Cerebellar cortex (tissue), 1 donor: ENCODE measurements around the gene GSTT4.
"Not testable (repeated sequence)": the region's sequence is repeated elsewhere in the genome, so short reads cannot be mapped to it uniquely, and the experiment has no call there.

Source experiments
- DNase-seq: peaks from one replicate; pipeline ENCODE4 v3.0.0-alpha.2; 2015; ENCODE audit warnings: low spot score

Gene GSTT4

GRCh38 chr22:23989583-23990244, 15.5 kb downstream of the GSTT4 start:
- DNase-seq, result not testable (repeated sequence)

DNA sequence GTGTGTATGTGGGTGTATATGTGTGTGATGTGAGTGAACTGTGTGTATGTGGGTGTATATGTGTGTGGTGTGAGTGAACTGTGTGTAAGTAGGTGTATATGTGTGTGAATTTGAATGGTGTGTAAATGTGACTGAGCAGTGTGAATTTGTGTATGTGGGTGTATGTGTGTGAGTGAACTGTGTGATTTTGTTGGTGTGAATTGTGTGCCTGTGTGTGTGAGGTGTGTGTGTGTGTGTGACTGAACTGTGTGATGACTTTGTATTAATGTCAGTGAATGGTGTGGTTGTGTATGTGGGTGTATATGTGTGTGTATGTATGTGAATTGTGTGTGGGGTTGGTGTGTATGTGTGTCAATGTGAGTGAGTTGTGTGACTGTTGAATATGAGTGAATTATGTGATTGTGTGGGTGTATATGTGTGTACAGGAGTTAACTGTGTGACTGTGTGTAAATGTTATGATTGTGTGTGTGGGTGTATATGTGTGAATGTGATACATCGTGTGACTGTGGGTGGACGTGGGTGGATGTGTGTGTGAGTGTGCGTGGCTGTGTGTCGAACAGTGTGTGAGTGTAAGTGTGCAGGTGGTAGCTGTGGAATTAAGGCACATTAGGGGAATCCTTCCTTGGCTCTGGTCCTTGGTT, 18.6 kb downstream of the GSTT4 start:
- not testable (repeated sequence) for DNase-seq

DNA sequence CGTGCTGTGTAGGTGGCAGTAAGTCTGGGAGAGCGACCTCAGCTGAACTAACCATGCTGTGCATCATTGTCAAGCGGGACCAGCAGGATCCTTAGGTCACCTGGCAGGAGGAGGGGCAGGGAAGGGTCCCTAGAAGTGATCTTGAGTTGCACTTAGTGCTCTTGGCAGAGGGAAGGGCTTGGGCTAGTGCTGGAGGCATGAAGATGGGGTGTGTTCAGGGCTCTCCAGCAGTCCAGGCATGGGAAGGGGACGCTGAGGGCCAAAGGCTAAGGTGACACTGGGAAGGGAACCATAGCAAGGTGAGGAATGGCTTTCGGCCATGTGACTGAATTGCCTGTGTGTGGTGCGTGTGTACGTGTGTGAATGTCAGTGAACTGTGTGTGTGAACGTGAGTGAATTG, 19.2 kb downstream of the GSTT4 start:
- DNase-seq, result not testable (repeated sequence)

GRCh38 chr22:23984430-23984829, 20.8 kb downstream of the GSTT4 start:
- DNase-seq, result no peak

- not testable (repeated sequence) for DNase-seq
Observed at GRCh38 chr22:23980567-23980966, 24.7 kb downstream of the GSTT4 start.

- not testable (repeated sequence) for DNase-seq
Observed at GRCh38 chr22:23979557-23980240, 25.6 kb downstream of the GSTT4 start, which contains the start of gene GSTT2. TSS of gene GSTT2 (plus strand) at chr22:23980134.

GRCh38 chr22:23977304-23977703, 27.9 kb downstream of the GSTT4 start:
- DNase-seq, result not testable (repeated sequence)

- DNase-seq, result not testable (repeated sequence)
Observed at GRCh38 chr22:23974836-23975352, 30.4 kb downstream of the GSTT4 start.

DNA sequence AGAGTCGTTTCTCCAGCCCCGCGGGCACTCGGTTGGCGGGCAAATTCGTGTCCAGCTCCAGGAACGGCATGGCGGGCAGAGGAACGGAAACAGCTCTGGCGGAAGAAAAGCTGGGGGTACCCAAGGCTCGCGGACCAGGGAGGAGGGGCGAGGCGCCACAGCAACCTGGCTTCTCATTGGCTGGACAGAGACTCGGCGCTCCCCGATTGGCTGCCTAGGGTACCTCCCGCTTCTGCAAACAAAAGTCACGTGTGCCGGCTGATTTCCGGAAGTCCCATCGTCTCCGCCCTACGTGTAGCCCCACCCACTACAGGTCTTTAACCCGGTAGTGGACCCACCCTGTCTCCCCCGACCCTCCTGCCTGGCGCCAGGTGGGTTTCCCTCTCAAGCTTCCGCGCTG, 30.9 kb downstream of the GSTT4 start, which contains the start of gene DDT:
Gene DDT, minus strand, starts transcription at position 97 of the 400 bp plus-strand sequence. Its CDS starts 27 bp downstream, at position 70.
- not testable (repeated sequence) for DNase-seq

- not testable (repeated sequence) for DNase-seq
Observed at GRCh38 chr22:23971927-23972326, 33.3 kb downstream of the GSTT4 start.

DNA sequence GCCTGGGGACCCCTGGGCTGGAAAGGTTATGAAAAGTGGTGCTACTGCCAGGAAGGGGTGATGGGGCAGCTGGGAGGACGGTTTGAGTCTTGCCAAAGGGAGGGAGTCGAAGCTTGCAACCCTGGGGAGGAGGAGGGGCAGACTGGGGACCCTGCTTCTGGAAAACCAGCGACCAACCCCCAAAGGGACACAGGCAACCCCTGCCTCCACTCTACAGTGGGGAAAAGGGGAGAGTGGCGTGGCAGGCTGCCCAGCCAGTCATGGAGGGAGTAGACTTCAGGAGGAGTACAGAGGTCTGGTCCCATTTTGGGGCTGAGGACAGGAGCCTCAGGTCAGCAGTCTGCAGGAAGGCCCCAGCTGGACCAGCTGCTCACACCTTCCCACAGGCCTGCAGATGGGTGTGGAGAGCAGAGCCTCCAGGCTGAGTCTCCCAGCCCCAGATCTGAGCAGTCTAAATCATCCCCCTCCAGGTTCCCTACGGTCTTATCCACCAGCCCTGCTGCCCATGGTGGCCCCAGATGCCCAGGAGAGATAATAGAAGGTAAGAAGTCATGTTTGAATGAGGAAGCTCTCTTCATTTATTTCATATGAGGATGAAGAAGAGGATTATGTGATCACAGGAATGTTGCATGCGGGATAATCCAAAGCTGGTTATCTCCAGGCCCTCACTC, 34.3 kb downstream of the GSTT4 start:
- no peak for DNase-seq

- no peak for DNase-seq
Observed at GRCh38 chr22:23970201-23970641, 35.0 kb downstream of the GSTT4 start.

GRCh38 chr22:23969071-23969470, 36.2 kb downstream of the GSTT4 start:
- DNase-seq, result no peak

GRCh38 chr22:23966568-23966967, 38.7 kb downstream of the GSTT4 start, which contains the start of gene DDTL:
TSS of gene DDTL (plus strand) at chr22:23966888. CDS start at chr22:23966915, 27 bp downstream.
- not testable (repeated sequence) for DNase-seq

- not testable (repeated sequence) for DNase-seq
Observed at GRCh38 chr22:23966094-23966493, 39.2 kb downstream of the GSTT4 start.

DNA sequence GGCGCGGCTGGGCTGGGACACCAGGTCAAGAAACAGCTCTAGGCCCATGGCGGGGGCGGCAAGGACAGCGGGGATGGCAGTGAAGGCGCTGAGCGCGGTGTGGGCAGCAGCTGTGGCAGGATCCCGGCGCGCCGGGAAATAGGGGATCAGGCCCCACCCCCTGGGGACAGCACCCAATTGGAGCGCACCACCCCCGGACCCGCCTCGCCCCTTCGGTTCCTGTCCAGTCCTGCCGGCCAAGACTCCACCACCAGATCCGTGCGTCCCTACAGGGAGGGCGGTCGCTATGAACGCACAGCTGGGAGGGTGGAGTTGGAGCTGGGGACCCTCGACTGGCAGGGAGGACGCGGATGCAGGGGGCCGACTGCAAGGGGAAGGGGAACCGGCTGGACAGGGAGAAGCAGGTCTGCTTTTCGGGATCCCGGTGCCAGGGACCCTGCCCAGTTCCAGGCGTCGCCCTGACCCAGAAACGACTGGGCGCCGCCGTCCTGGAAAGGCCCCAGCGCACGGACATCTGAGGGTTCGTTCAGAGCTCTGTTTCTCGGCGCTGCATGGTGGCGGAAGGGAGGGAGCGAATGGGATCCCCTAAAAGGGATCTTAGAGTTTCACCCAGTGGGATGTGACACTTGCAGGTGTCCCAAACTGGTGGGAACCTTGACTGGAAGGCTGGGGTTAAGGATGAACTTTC, 44.0 kb downstream of the GSTT4 start, which contains the start of gene GSTT2B:
Gene GSTT2B, minus strand, starts transcription at position 112 of the 688 bp plus-strand sequence. Its CDS starts 64 bp downstream, at position 48.
- not testable (repeated sequence) for DNase-seq

- peak; percentile 80 for DNase-seq
Observed at GRCh38 chr22:23956301-23956900, 48.9 kb downstream of the GSTT4 start.

- not testable (repeated sequence) for DNase-seq
Observed at GRCh38 chr22:23955886-23956285, 49.4 kb downstream of the GSTT4 start.

DNA sequence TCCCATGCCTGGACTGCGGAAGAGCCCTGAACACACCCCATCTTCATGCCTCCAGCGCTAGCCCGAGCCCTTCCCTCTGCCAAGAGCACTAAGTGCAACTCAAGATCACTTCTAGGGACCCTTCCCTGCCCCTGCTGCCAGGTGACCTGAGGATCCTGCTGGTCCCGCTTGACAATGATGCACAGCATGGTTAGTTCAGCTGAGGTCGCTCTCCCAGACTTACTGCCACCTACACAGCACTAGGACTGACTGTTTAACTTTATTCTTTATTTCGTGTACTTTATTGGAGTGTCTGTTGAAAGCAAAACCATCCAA, 50.3 kb downstream of the GSTT4 start:
- DNase-seq, result not testable (repeated sequence)

- not testable (repeated sequence) for DNase-seq
Observed at GRCh38 chr22:23954193-23954990, 50.9 kb downstream of the GSTT4 start.
